OCI-LY1 (cell line): Measurements from ENCODE around the gene FAM24B.
"Not testable (repeated sequence)": the region's sequence is repeated elsewhere in the genome, so short reads cannot be mapped to it uniquely, and the experiment has no call there.

Experiments used
- EZH2 ChIP-seq: fragments of 200-600 bp; sonication (generic), shearing (Covaris generic); IDR thresholded peaks from 2 replicates; pipeline ENCODE4 v1.8.0; 2017; ENCODE audit warnings: borderline replicate concordance, mixed run types, mild to moderate bottlenecking, antibody characterized with exemption, low read length, moderate library complexity, mixed read lengths
- TF ChIP-seq, protein P1 (sequence below): fragments of 200-600 bp; sonication (generic), shearing (Covaris generic); IDR thresholded peaks from 2 replicates; pipeline ENCODE4 v1.5.1; 2017; ENCODE audit warnings: mild to moderate bottlenecking, antibody characterized with exemption, low read length, moderate library complexity, mixed read lengths

- TF ChIP-seq, protein P1, sequence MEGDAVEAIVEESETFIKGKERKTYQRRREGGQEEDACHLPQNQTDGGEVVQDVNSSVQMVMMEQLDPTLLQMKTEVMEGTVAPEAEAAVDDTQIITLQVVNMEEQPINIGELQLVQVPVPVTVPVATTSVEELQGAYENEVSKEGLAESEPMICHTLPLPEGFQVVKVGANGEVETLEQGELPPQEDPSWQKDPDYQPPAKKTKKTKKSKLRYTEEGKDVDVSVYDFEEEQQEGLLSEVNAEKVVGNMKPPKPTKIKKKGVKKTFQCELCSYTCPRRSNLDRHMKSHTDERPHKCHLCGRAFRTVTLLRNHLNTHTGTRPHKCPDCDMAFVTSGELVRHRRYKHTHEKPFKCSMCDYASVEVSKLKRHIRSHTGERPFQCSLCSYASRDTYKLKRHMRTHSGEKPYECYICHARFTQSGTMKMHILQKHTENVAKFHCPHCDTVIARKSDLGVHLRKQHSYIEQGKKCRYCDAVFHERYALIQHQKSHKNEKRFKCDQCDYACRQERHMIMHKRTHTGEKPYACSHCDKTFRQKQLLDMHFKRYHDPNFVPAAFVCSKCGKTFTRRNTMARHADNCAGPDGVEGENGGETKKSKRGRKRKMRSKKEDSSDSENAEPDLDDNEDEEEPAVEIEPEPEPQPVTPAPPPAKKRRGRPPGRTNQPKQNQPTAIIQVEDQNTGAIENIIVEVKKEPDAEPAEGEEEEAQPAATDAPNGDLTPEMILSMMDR = not testable (repeated sequence)
- TF ChIP-seq EZH2 = not testable (repeated sequence)
These were observed 21.3 kb downstream of the FAM24B start for GRCh38 chr10:122858042-122858441.
